Gastroesophageal sphincter (tissue), 4 donors: Measurements from ENCODE around the gene CEP68. TPM values are rescaled to one million over a fixed set of nuclear protein-coding genes. Genes with fewer than 3 reads are reported as not detected.

Source experiments
- ATAC-seq: fragments of 150-250 bp; one replicate; pipeline ENCODE4 v1.9.1; 2016; ENCODE audit warnings: mild to moderate bottlenecking, moderate library complexity
- H3K27ac ChIP-seq, 4 donors: fragments of 200-600 bp; sonication (generic) in 3 of 4; 1 replicate in 3 of 4; 2 replicates in 1 of 4; pipeline ENCODE4 v1.5.1; 2016 to 2019
- H3K27me3 ChIP-seq: fragments of 200-600 bp; sonication (generic); one replicate; pipeline ENCODE4 v1.5.1; 2019
- H3K36me3 ChIP-seq, 2 donors: fragments of 200-600 bp; sonication (generic); one replicate each; pipeline ENCODE4 v1.5.1; 2019; ENCODE audit warnings: control low read depth in 1 of 2
- H3K4me1 ChIP-seq, 3 donors: fragments of 200-600 bp; sonication (generic); 1 replicate in 2 of 3; 2 replicates in 1 of 3; pipeline ENCODE4 v1.5.1; 2016 to 2019; ENCODE audit warnings: control low read depth in 2 of 3
- H3K4me3 ChIP-seq, 2 donors: fragments of 200-600 bp; sonication (generic); one replicate each; pipeline ENCODE4 v1.5.1; 2019; ENCODE audit warnings: mild to moderate bottlenecking in 1 of 2, moderate library complexity in 1 of 2
- H3K9me3 ChIP-seq, 3 donors: fragments of 200-600 bp; sonication (generic); one replicate each; pipeline ENCODE4 v1.5.1; 2017 to 2019; ENCODE audit warnings: control low read depth in 2 of 3
- CTCF ChIP-seq, 4 experiments: fragments of 200-600 bp in 2 of 4; fragments of 450-650 bp in 2 of 4; sonication (generic) in 1 of 4; IDR thresholded peaks; one replicate each; pipeline ENCODE4 v1.5.1; 2017 to 2019; ENCODE audit warnings: antibody characterized with exemption in 4 of 4, mild to moderate bottlenecking in 2 of 4, moderate library complexity in 2 of 4
- EP300 ChIP-seq: sonication (generic); formaldehyde crosslinking; IDR thresholded peaks from one replicate; pipeline ENCODE4 v1.6.1; 2017; ENCODE audit warnings: antibody characterized with exemption, mild to moderate bottlenecking
- POLR2A ChIP-seq, 2 donors: fragments of 450-650 bp; IDR thresholded peaks; one replicate each; pipeline ENCODE4 v1.6.1; 2017; ENCODE audit warnings: antibody characterized with exemption in 2 of 2, mild to moderate bottlenecking in 2 of 2, moderate library complexity in 1 of 2
- POLR2AphosphoS5 ChIP-seq: sonication (generic); formaldehyde crosslinking; IDR thresholded peaks from one replicate; pipeline ENCODE4 v1.6.1; 2017; ENCODE audit warnings: antibody characterized with exemption
- WGBS, 2 donors: methylation state at CpG; one replicate each; pipeline ENCODE4 v1.1.5; 2018; ENCODE audit warnings: low coverage in 1 of 2; 5-methylcytosine and 5-hydroxymethylcytosine counted together
- total RNA-seq, 4 donors: library from RNA; depleted of rRNA; stranded (reverse); fragments of >200 nt; gene quantifications; one replicate each; pipeline ENCODE4 v1.1.0, GENCODE V29; 2016

The CEP68 gene
- total RNA-seq, 4 donors from 2014 or later: 26.3 to 48.9 (median 30.3) TPM

- Histone ChIP-seq H3K36me3 (peaks cover 0 to 5% of the 10 kb centered on the region in 2 donors), H3K9me3 (no peaks in the 10 kb centered on the region), H3K27me3 (no peaks in the 10 kb centered on the region), H3K4me1 (peaks cover 0 to 4% (median 0%) of the 10 kb centered on the region in 3 donors), H3K4me3 (no peak overlapping the region), H3K27ac (no peak overlapping the region)
- no peak for ATAC-seq
- no peak for TF ChIP-seq POLR2AphosphoS5
- WGBS, 2 donors: 82 to 87% methylated on average over 2 to 3 of the region's 3 CpGs
Measured at GRCh38 chr2:65039640-65040039, 16.6 kb upstream of the CEP68 start.

- H3K27me3 ChIP-seq: no peaks in the 10 kb centered on the region
- TF ChIP-seq POLR2AphosphoS5 (peak; percentile 35), EP300 (no peak), CTCF (IDR thresholded peaks at IDR 0.05) (peak; percentile 94 to 97 (median 96))
- H3K27ac ChIP-seq: no peak overlapping the region
- H3K36me3 ChIP-seq: peaks cover 0 to 5% of the 10 kb centered on the region in 2 donors
- 15 to 24% methylated on average over 7 to 12 of the region's 13 CpGs for WGBS, 2 donors
- H3K9me3 ChIP-seq: no peaks in the 10 kb centered on the region
- H3K4me3 ChIP-seq: peak overlapping the region in 1 of 2 donors; percentile 8
- peaks cover 0 to 4% (median 0%) of the 10 kb centered on the region in 3 donors for H3K4me1 ChIP-seq
- ATAC-seq: peak; percentile 95
Measured at GRCh38 chr2:65040400-65041261, 15.6 kb upstream of the CEP68 start.

- 27% methylated on average over 1 of the region's 2 CpGs; no CpG with 5 or more reads in 1 of the 2 donors for WGBS, 2 donors
- no peak for ATAC-seq
- Histone ChIP-seq H3K4me1 (peaks cover 0 to 4% (median 0%) of the 10 kb centered on the region in 3 donors), H3K27me3 (no peaks in the 10 kb centered on the region), H3K9me3 (no peaks in the 10 kb centered on the region), H3K4me3 (no peak overlapping the region), H3K36me3 (peaks cover 0 to 8% of the 10 kb centered on the region in 2 donors), H3K27ac (no peak overlapping the region)
- TF ChIP-seq POLR2AphosphoS5 (no peak), EP300 (no peak), POLR2A (IDR thresholded peaks at IDR 0.05) (no peak), CTCF (IDR thresholded peaks at IDR 0.05) (no peak)
Measured at GRCh38 chr2:65043001-65043400, 13.2 kb upstream of the CEP68 start.

- Histone ChIP-seq H3K4me3 (no peak overlapping the region), H3K4me1 (peaks cover 0 to 4% (median 0%) of the 10 kb centered on the region in 3 donors), H3K27me3 (no peaks in the 10 kb centered on the region), H3K27ac (no peak overlapping the region), H3K36me3 (peaks cover 0 to 8% of the 10 kb centered on the region in 2 donors), H3K9me3 (no peaks in the 10 kb centered on the region)
- 83 to 87% methylated on average over 5 to 7 of the region's 7 CpGs for WGBS, 2 donors
- TF ChIP-seq EP300 (no peak), POLR2AphosphoS5 (no peak), CTCF (IDR thresholded peaks at IDR 0.05) (no peak), POLR2A (IDR thresholded peaks at IDR 0.05) (no peak)
- no peak for ATAC-seq
Measured at GRCh38 chr2:65044097-65044735, 12.0 kb upstream of the CEP68 start.

- no peak for TF ChIP-seq POLR2A (IDR thresholded peaks at IDR 0.05)
- TF ChIP-seq EP300: no peak
- no peak overlapping the region for H3K27ac ChIP-seq
- no peak for ATAC-seq
- H3K36me3 ChIP-seq: peaks cover 0 to 8% of the 10 kb centered on the region in 2 donors
- H3K4me3 ChIP-seq: no peak overlapping the region
- H3K9me3 ChIP-seq: no peaks in the 10 kb centered on the region
- H3K4me1 ChIP-seq: no peaks in the 10 kb centered on the region
- WGBS, 2 donors: 72 to 80% methylated on average over 3 to 6 of the region's 10 CpGs
- no peaks in the 10 kb centered on the region for H3K27me3 ChIP-seq
Measured at GRCh38 chr2:65045651-65046050, 10.6 kb upstream of the CEP68 start.
